Measurements from ENCODE around the gene ECI1.

- no peak for TF ChIP-seq CTCF (conservative IDR thresholded peaks at IDR 0.05; ENCODE audit: low read depth, low read length)
- no peak for TF ChIP-seq EZH2 (IDR thresholded peaks at IDR 0.05; ENCODE audit: low read length, unreplicated experiment)
Measured at GRCh38 chr16:2278956-2279800, 27.8 kb upstream of the ECI1 start.
